GM21529 (cell line): Measurements from ENCODE around the gene LONP1.
"Not testable (repeated sequence)": the region's sequence is repeated elsewhere in the genome, so short reads cannot be mapped to it uniquely, and the experiment has no call there.

Experiments used
- ATAC-seq: cut with Tn5 transposase; IDR thresholded peaks from one replicate; pipeline ENCODE4 v1.9.1; 2021; ENCODE audit not compliant: unreplicated experiment

The LONP1 gene, protein sequence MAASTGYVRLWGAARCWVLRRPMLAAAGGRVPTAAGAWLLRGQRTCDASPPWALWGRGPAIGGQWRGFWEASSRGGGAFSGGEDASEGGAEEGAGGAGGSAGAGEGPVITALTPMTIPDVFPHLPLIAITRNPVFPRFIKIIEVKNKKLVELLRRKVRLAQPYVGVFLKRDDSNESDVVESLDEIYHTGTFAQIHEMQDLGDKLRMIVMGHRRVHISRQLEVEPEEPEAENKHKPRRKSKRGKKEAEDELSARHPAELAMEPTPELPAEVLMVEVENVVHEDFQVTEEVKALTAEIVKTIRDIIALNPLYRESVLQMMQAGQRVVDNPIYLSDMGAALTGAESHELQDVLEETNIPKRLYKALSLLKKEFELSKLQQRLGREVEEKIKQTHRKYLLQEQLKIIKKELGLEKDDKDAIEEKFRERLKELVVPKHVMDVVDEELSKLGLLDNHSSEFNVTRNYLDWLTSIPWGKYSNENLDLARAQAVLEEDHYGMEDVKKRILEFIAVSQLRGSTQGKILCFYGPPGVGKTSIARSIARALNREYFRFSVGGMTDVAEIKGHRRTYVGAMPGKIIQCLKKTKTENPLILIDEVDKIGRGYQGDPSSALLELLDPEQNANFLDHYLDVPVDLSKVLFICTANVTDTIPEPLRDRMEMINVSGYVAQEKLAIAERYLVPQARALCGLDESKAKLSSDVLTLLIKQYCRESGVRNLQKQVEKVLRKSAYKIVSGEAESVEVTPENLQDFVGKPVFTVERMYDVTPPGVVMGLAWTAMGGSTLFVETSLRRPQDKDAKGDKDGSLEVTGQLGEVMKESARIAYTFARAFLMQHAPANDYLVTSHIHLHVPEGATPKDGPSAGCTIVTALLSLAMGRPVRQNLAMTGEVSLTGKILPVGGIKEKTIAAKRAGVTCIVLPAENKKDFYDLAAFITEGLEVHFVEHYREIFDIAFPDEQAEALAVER

DNA sequence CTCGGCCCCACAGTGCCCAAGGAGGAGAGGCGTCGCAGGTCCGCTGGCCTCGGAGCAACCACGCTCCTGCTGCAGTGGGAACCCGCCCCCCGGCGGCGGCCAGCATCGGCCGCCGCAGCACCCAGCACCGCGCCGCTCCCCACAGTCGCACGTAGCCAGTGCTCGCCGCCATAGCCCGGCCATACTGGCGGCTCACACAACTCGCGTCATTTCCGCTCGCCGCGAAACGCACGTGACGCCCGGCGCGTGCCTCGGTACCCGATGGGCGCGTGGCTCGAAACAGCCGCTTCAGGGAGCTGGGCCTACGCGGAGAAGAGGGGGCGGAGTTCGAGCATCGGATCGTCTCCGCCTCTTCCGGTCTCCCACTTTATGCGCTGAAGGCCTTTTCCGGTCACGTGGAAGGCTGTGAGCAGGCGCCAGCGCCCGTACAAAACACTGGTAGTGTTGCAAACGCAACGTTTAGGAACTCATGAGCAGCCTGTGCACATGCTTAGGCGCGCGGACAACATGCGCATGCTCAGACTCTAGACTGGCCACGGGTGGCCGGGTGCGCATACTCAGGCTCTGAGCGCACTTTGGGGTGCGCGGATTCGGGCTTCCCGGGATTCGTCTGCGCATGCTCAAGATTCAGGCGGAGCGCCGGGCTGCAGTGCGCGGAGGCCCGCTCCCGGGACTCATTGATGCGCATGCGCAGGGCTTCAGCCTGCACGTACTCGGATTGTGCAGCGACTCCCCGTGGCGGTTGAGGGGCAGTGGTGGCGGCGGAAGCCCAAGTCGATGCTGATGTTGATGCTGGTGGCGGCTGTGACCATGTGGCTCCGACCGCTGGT lies at the start of gene LONP1, which contains the start of gene CATSPERD:
LONP1 (minus strand) TSS at position 186 of the 830 bp plus-strand sequence; CDS start at position 172, 14 bp downstream.
CATSPERD (plus strand) TSS at position 677 of the 830 bp plus-strand sequence; CDS start at position 778, 101 bp downstream.
- ATAC-seq = peak; percentile 85

DNA sequence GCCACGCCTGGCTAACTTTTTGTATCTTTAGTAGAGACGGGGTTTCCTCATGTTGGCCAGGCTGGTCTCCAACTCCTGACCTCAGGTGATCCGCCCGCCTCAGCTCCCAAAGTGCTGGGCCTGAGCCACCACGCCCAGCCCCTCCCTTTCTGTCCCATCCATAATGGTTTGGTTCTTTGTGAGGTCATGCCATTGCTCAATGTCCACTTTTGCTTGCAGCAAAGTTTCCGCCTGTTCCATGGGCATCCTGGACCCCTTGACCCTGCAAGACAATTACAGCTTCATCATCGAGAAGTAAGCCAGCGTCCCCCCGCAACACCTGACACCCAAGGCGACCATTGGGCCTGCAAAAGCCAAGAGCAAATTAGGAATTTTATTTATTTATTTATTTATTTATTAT lies 48.0 kb upstream of the LONP1 start:
- ATAC-seq = no peak

DNA sequence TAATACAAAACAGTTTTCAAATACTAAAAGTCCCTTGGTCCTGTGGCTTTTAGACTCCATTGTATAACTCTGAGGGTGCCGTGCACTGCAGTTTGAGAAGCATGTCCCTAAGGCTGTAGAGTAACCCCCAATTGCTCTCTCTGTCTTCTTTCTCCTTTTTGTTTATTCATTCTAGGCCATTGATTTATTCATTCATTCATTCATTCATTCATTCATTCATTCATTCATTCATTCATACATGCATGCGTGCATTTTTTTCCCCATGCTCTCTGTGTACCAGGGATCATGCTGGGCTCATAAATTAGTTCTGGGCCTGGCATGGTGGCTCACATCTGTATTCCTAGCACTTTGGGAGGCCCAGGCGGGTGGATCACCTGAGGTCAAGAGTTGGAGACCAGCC lies 45.3 kb upstream of the LONP1 start:
- no peak for ATAC-seq

DNA sequence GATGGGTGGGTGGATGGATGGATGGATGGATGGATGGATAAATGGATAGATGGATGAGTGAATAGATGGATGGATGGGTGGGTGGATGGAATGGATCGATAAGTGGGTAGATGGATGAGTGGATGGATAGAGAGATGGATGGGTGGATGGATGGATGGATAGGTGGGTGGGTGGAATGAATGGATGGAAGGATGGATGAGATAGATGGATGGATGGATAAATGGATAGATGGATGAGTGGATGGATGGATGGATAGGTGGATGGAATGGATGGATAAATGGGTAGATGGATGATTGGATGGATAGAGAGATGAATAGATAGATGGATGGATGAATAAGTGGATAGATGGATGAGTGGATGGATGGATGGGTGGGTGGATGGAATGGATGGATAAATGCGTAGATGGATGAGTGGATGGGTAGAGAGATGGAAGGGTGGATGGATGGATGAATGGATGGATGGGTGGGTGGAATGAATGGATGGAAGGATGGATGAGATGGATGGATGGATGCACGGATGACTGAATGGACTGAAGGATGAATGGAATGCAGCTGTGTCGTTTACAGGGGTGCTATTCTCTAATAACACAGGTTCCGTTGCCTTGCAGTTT lies 42.8 kb upstream of the LONP1 start:
- ATAC-seq = no peak

DNA sequence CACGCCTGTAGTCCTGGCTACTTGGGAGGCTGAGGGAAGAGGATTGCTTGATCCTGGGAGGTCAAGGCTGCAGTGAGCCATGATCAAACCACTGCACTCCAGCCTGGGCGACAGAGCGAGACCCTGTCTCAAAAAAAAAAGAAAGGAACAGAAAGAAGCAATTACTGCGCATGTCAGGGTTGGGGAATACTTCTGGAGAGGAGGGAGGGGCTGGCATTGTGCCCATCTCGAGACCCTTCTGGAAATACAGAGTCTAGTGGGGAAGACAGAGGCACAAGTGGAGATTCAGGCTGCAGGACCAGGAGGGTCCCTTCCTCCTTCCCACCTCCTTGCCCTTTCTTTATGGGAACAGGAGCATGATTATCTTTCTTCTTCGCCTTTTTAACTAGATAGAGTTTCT lies 33.8 kb upstream of the LONP1 start:
- no peak for ATAC-seq

DNA sequence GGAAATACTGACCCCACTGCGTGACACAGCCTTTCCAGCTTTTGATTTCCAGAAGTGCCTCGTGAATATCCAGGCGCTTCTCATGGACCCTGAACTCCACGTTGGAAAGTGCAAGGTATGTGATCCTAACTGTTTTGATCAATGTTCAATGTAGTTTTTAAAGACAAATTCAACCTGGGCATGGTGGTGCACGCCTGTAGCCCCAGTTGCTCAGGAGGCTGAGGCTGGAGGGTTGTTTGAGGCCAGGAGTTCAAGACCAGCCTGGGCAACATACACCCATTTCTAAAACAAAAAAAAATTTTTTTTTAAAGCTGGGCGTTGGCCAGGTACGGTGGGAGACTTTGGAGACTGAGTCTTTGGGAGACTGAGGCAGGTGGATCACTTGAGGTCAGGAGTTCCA lies 31.8 kb upstream of the LONP1 start:
- ATAC-seq = no peak

DNA sequence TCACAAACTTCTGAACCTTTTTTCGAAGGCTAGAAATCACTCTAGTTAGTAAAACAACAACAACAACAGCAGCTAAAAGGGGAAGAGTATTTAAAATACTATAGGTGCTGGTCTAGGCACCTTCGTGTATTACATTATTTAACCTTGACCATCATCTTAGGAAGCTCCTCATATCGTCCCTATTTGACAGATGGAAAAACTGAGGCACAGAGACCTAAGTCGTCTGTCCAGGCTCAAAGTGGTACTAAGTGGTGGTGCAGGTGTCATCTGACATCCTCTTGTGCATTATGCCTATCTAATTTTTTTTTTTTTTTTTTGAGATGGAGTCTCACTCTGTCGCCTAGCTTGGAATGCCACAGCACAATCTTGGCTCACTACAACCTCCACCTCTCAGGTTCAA lies 29.6 kb upstream of the LONP1 start:
- ATAC-seq = no peak

DNA sequence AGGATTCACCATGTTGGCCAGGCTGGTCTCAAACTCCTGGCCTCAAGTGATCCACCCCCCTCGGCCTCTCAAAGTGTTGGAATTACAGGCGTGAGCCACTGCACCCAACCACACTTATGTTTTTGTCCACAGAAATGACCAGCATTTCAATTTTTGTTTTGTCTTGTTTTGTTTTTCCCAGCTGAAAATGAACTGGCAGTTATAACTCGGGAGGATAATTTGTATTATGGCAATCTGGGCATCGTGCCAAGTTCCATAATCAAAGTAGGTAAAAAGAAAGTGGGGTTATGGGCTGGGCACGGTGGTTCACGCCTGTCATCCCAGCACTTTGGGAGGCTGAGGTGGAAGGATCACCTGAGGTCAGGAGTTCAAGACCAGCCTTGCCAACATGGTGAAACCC lies 29.0 kb upstream of the LONP1 start:
- ATAC-seq = not testable (repeated sequence)

DNA sequence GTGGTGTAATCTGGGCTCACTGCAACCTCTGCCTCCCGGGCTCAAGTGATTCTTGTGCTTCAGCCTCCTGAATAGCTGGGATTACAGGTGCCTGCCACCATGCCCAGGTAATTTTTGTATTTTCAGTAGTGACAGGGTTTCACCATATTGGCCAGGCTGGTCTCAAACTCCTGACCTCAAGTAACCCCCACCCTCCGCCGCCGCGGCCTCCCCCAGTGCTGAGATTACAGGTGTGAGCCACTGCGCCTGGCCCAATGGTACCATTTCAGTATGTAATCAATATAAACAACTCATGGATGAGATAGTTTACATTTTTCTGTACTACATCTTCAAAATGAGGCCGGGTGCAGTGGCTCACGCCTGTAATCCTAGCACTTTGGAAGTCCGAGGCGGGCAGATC lies 25.1 kb upstream of the LONP1 start:
- not testable (repeated sequence) for ATAC-seq

DNA sequence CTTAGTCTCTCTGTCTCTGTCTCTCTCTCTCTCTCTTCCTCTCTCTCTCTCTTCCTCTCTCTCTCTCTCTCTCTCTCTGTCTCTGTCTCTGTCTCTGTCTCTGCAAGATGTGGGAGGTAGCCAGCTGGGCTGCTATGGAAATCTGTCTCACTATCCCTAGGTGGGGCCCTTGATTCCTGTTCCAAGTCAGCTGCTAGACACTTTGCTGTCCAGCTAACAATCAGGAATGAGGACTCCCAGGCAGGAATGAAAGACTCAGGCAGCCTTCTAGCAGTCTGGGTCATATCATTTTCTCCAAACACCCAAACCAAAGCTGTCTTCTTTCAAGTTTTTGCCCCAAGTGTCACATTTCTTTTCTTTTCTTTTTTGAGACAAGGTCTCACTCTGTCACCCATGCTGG lies 23.7 kb upstream of the LONP1 start:
- ATAC-seq = no peak

DNA sequence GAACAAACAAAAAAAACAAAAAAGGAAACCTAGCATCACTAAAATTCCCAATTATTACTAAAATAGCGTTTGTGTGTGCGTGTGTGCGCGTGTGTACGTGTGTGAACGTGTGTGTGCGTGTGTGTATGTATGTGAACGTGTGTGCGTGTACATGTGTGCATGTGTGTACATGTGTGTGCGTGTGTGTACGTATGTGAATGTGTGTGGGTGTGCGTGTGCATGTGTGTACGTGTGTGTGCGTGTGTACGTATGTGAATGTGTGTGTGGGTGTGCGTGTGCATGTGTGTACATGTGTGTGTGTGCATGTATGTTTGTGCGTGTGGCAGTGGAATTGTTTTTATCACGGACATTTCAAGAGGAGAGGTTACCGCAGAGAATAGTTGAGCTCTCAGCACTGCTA lies 22.1 kb upstream of the LONP1 start:
- no peak for ATAC-seq

DNA sequence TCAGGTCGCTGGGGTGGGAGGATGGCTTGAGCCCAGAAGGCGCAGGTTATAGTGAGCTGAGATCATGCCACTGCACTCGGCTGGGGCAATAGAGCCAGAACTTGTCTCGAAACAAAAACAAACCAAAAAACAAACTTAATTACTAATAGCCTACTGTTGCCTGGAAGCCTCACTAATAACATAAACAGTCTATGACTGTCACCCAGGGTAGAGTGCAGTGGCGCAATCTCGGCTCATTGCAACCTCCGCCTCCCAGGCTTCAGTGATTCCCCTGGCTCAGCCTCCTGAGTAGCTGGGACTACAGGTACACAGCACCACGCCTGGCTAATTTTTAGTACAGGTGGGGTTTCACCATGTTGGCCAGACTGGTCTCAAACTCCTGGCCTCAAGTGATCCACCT lies 18.5 kb upstream of the LONP1 start:
- no peak for ATAC-seq

DNA sequence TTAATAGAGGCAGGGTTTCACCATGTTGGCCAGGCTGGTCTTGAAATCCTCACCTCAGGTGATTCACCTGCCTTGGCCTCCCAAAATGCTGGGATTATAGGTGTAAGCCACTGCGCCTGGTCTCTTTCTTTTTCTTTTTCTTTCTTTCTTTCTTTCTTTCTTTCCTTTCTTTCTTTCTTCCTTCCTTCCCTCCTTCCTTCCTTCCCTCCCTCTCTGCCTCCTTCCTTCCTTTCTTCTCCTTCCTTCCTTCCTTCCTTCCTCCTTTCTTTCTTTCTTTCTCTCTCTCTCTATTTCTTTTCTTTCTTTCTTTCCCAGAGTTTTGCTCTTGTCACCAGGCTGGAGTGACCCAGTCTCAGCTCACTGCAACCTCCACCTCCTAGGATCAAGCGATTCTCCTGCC lies 13.2 kb upstream of the LONP1 start:
- not testable (repeated sequence) for ATAC-seq

DNA sequence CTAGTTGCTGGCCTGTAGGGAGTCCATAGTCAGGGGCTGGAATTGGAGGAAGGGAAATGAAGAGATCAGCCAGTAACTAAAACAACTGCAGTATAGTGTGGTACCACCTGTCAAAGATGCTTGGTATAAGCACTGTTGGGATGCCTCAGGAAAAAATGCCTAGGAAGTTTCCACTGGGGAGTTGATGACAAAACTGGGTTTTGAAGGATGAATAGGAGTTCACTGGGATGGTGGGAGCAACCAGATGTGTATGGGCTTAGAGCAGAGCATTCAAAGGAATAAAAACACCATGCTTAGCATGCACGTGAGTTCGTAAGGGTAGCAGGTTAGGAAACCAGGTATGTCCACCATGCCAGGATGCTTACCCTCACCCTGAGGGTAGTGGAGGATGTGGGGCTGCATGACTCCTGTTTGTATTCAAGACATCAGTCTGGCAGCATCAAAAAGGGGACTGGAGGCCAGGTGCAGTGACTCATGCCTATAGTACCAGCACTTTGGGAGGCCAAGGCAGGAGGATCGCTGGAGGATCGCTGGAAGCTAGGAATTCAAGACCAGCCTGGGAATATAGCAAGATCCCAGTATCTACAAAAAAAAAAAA lies 7.6 kb upstream of the LONP1 start:
- no peak for ATAC-seq

DNA sequence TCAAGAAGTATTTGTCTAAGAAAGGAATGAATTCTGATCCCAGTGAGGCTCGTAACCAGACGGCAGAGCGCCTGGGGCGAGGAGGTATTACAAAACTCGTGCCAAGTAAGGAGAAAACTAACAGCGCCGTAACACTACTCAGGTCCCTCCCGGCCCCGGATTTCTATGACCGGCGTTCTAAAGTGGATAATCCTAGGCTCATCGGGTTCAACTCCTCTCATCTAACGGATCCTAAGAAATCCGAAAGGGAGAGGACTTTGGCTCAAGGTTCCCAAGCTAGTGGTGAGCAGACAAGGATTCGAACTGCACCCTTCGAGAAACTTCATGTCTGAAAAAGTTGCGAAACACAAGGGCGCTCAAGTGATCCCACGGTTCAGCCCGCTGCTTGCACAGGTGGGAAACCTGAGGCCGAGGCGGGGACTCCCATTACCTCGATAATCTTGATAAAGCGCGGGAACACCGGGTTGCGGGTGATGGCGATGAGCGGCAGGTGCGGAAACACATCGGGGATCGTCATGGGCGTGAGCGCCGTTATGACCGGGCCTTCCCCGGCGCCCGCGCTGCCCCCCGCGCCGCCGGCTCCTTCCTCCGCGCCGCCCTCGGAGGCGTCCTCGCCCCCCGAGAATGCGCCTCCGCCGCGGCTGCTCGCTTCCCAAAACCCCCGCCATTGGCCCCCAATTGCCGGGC lies 529 bp downstream of the LONP1 start:
- ATAC-seq = peak; percentile 2

DNA sequence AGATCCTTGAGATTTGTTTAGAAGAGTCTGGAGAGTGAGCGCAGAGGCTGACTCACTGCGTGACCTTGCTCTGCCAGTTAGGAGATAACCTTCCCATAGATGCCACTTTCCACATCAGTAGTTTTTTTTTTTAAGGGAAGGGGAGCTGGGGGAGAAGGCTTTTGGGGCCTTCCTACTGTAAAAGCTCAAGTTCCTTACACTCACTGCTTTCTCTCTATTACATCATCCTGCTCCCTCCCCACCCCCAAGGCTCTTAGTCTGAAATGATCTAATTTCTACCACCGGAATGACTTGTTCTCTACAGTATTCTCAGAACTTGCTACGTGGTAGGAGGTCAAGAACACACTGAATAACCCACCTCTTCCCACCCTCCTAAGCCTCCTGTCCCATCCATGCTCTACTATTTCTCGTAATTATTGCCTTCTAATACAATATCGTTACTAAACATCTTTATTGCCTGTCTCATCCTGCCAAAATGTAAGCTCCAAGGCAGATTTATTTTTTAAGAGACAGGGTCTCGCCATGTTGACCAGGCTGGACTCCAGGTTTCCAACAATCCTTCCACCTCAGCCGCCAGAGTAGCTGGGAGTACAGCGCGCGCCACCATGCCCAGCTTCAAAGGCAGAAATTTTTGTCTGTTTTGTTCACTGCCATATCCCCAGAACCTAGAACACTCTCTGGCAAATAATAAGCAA lies 1.2 kb downstream of the LONP1 start:
- ATAC-seq = no peak

DNA sequence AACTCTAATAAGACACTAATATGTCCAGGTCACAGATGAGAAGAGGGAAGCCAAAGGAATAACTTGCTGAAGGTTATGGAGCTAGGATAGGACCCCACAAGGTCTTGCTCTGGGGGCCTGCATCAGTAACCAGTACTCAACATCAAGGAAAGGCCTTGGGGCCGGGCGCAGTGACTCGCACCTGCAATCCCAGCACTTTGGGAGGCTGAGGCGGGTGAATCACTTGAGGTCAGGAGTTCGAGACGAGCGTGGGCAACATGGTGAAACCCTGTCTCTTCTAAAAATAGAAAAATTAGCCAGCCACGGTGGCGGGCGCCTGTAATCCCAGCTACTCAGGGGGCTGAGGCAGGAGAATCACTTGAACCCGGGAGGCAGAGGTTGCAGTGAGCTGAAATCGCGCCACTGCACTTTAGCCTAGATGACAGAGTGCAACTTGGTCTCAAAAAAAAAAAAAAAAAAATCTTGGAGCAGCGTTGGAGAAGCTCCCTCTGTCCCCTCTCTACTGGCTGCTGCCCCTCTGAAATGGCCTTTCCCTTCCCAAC lies 1.8 kb downstream of the LONP1 start:
- no peak for ATAC-seq

DNA sequence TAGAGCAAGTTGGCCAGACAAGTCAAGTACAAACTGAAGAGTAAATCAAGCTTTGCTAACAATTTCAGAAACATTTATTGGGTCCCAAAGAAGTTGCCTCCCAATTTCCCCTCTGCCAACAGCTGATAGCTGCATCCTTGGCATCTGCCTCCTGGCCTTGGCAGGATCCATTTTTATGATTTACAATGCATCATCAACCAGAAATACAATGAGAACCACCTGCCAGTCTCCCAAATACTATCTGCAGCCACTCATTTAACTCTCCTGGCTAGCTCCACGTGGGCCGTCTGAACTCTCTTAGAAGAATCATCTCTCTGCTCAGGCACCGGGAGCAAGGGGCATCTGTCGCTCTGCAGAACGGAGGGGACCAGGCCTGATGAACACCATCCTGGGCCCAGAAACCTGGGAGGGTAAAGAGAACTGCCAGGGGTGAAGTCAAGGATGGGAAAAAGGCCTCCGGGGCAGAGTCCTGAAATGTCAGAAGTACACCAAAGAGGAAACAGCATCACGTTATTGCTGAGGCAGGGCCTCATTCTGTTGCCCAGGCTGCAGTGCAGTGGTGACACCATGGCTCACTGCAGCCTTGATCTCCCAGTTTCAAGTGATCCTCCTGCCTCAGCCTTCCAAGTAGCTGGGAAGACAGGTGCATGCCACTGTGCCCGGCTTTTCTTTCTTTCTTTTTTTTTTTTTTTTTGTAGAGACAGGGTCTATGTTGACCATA lies 2.6 kb downstream of the LONP1 start:
- no peak for ATAC-seq
